ENCODE measurements around the gene RFX3. TPM values are rescaled to one million over a fixed set of nuclear protein-coding genes. Genes with fewer than 3 reads are reported as not detected.

RFX3 gene
- total and polyA plus RNA-seq, 2 donors (not counting 3 experiments of a cell fraction or from before 2014, with no cell fraction given) = 4.8 to 10.5 TPM

DNA sequence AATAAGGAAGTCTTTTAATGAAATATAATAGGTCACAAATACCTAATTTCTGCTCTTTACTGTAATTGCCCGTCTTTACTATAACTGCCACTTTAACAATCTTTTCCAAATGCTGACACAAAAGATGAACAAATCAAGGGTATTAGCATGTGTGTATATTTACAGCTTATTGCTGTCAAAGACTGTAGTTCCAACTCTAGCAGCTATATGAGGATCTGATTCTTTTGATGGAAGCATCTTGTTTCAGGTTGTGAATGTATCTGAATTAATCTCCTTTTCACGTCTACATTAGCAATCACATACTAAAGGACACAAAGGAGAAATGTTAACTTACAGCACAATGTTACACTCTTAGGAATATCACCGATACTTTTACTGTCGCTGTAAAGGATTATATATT lies 27.9 kb downstream of the RFX3 start:
- ChIA-PET CTCF (interaction anchor here (1.1 to 2.6 kb wide), 8 partner anchors 10 to 869 kb away, joined by 4 to 12 read pairs (median 6); no protein-coding TSS in a partner anchor), POLR2A (no interaction called here)
- intact Hi-C loops (cut with micrococcal nuclease) (loop anchor here (1.0 kb wide), 2 partner anchors 23 to 28 kb away; partner anchors contain the start of gene RFX3), dilution Hi-C loops (cut with MboI; ENCODE audit: extremely low pct_ligation_motif_present, low sequenced_read_pairs) (no loop called here)
- Histone ChIP-seq H3K79me2 (ENCODE audit: control insufficient read depth, insufficient read depth, low read length) (no peaks in the 10 kb centered on the region), H3K4me2 (ENCODE audit: insufficient read depth, low read length) (peak overlapping the region; percentile 73), H3K27ac (ENCODE audit: insufficient read depth, low read depth, low read length) (peak overlapping the region; percentile 60), H2AFZ (ENCODE audit: low read depth, low read length) (no peak overlapping the region), H3K9me3 (replicated peaks; ENCODE audit: control insufficient read depth, insufficient read depth, low read length) (no peaks in the 10 kb centered on the region), H3K36me3 (ENCODE audit: control insufficient read depth in 2 of 2, extremely low read depth in 1 of 2, insufficient read depth in 2 of 2, low read length in 2 of 2) (no peaks in the 10 kb centered on the region), H3K4me1 (ENCODE audit: control insufficient read depth, extremely low read depth, insufficient read depth, low read length) (peaks cover 22% of the 10 kb centered on the region), H3K27me3 (ENCODE audit: control insufficient read depth in 2 of 2, insufficient read depth in 2 of 2, low read length in 2 of 2) (no peaks in the 10 kb centered on the region), H4K20me1 (replicated peaks; ENCODE audit: control insufficient read depth, extremely low read depth, insufficient read depth, low read length) (no peaks in the 10 kb centered on the region), H3K4me3 (replicated peaks in 1 of 3; ENCODE audit: insufficient read depth in 1 of 3, low read depth in 1 of 3, low read length in 3 of 3) (peak overlapping the region in 1 of 3 experiments; percentile 10), H3K9ac (replicated peaks; ENCODE audit: extremely low read depth, insufficient read depth, low read length) (peak overlapping the region; percentile 48), H3K9me1 (replicated peaks; ENCODE audit: control insufficient read depth, extremely low read depth, insufficient read depth, low read length) (no peaks in the 10 kb centered on the region)
- BruUV-seq (replicated peaks) = no TSS peak
- DNase-seq (ENCODE audit: low read depth, low spot score) = no peak
- TF ChIP-seq GATA2 (IDR thresholded peaks at IDR 0.05; ENCODE audit: insufficient read depth, insufficient read length, low read depth, low read length) (no peak), MYC (IDR thresholded peaks at IDR 0.05; ENCODE audit: low read depth, low read length) (no peak), POLR2AphosphoS5 (IDR thresholded peaks at IDR 0.05; ENCODE audit: insufficient read depth, low read depth, low read length) (no peak), POLR2A (IDR thresholded peaks at IDR 0.05; ENCODE audit: low read depth, low read length) (no peak), FOS (IDR thresholded peaks at IDR 0.05; ENCODE audit: borderline replicate concordance, insufficient read depth, low read length) (no peak), EZH2 (IDR thresholded peaks at IDR 0.05; ENCODE audit: borderline replicate concordance, low read depth, low read length, severe bottlenecking) (no peak), JUN (IDR thresholded peaks at IDR 0.05; ENCODE audit: borderline replicate concordance, insufficient read depth, insufficient read length, low read depth) (no peak)
- TF ChIP-seq, protein P1, sequence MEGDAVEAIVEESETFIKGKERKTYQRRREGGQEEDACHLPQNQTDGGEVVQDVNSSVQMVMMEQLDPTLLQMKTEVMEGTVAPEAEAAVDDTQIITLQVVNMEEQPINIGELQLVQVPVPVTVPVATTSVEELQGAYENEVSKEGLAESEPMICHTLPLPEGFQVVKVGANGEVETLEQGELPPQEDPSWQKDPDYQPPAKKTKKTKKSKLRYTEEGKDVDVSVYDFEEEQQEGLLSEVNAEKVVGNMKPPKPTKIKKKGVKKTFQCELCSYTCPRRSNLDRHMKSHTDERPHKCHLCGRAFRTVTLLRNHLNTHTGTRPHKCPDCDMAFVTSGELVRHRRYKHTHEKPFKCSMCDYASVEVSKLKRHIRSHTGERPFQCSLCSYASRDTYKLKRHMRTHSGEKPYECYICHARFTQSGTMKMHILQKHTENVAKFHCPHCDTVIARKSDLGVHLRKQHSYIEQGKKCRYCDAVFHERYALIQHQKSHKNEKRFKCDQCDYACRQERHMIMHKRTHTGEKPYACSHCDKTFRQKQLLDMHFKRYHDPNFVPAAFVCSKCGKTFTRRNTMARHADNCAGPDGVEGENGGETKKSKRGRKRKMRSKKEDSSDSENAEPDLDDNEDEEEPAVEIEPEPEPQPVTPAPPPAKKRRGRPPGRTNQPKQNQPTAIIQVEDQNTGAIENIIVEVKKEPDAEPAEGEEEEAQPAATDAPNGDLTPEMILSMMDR (IDR thresholded peaks at IDR 0.05; ENCODE audit: extremely low read depth in 1 of 2, insufficient read depth in 1 of 2, low read depth in 1 of 2, low read length in 2 of 2) = no peak
- TF ChIP-seq, protein P2, sequence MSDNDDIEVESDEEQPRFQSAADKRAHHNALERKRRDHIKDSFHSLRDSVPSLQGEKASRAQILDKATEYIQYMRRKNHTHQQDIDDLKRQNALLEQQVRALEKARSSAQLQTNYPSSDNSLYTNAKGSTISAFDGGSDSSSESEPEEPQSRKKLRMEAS (IDR thresholded peaks at IDR 0.05; ENCODE audit: insufficient read depth, insufficient read length) = no peak
- FAIRE-seq = peak; percentile 8
